Measurements from ENCODE around the gene IGSF3. TPM values are rescaled to one million over a fixed set of nuclear protein-coding genes. Genes with fewer than 3 reads are reported as not detected.

IGSF3 gene
- total RNA-seq, 1 donor from 2014 or later = 5.2 TPM

Small RNA genes lying within 50 kb of the gene (microRNA-seq; reads per million reads assigned to microRNA genes)
- gene MIR320B1 = not detected
- gene MIR548AC = not detected

Other genes starting within 250 kb of the IGSF3 start
- 25.3 TPM for gene CD58, start 96.7 kb downstream of the IGSF3 start, total RNA-seq
- gene CD2, start 86.7 kb upstream of the IGSF3 start, total RNA-seq = 0.75 TPM
- 216 TPM for gene PTGFRN, start 242.2 kb upstream of the IGSF3 start, total RNA-seq

All from cardiac septum (tissue), 1 donor.